ENCODE data around the gene PTAFR.

Gene PTAFR

DNA sequence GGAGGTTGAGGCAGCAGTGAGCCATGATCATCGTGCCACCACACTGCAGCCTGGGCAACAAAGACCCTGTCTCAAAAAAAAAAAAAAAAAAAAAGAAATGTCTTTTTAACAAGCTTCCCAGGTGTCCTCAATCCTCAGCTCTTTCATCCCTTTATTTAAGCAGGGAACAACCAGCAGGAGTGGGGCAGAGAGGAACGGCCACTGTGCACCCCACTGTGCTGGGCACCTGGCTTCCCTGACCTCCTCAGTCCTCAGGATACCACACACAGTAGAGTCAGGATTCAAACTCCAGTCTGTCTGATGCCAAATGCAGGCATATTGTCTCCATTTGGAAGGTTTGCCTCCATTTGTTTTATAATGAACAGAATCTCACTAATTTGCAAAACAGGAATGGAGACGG is 19.8 kb upstream of the PTAFR start:
- Histone ChIP-seq H3K36me3 (ENCODE audit: low read depth) (peaks cover 24% of the 10 kb centered on the region), H3K27ac (ENCODE audit: poor library complexity, severe bottlenecking) (peak overlapping the region; percentile 66), H3K27me3 (ENCODE audit: insufficient read depth, poor library complexity, severe bottlenecking) (no peaks in the 10 kb centered on the region), H3K9me3 (ENCODE audit: severe bottlenecking) (no peaks in the 10 kb centered on the region), H3K4me1 (ENCODE audit: insufficient read depth, poor library complexity, severe bottlenecking) (peaks cover 28% of the 10 kb centered on the region), H3K4me3 (ENCODE audit: severe bottlenecking) (no peak overlapping the region)
- TF ChIP-seq, protein P1, sequence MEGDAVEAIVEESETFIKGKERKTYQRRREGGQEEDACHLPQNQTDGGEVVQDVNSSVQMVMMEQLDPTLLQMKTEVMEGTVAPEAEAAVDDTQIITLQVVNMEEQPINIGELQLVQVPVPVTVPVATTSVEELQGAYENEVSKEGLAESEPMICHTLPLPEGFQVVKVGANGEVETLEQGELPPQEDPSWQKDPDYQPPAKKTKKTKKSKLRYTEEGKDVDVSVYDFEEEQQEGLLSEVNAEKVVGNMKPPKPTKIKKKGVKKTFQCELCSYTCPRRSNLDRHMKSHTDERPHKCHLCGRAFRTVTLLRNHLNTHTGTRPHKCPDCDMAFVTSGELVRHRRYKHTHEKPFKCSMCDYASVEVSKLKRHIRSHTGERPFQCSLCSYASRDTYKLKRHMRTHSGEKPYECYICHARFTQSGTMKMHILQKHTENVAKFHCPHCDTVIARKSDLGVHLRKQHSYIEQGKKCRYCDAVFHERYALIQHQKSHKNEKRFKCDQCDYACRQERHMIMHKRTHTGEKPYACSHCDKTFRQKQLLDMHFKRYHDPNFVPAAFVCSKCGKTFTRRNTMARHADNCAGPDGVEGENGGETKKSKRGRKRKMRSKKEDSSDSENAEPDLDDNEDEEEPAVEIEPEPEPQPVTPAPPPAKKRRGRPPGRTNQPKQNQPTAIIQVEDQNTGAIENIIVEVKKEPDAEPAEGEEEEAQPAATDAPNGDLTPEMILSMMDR (IDR thresholded peaks at IDR 0.05; ENCODE audit: poor library complexity, severe bottlenecking), result no peak
- DNase-seq (ENCODE audit: low spot score) (no peak), ATAC-seq (ENCODE audit: low read depth) (no peak)

DNA sequence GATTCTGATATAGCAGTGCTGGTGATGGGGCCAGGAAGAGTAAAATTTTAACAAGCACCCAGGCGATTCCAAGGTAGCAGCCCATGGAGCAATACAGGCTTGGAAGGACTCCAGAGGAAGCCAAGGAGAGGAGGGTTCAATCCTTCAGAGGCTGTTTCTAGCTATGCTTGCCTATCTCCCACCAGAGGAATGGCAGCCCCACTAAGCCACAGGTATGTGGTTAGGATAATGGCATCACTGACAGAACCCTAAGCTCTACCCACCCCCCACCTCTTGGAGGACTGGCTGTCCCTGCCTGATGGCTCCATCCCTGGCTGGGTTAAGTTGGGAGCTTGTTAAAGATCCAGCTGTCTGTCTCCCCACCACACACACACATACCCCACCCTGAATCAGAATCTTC is 19.3 kb upstream of the PTAFR start:
- Histone ChIP-seq H3K4me1 (ENCODE audit: insufficient read depth, poor library complexity, severe bottlenecking) (peaks cover 28% of the 10 kb centered on the region), H3K27ac (ENCODE audit: poor library complexity, severe bottlenecking) (peak overlapping the region; percentile 66)

DNA sequence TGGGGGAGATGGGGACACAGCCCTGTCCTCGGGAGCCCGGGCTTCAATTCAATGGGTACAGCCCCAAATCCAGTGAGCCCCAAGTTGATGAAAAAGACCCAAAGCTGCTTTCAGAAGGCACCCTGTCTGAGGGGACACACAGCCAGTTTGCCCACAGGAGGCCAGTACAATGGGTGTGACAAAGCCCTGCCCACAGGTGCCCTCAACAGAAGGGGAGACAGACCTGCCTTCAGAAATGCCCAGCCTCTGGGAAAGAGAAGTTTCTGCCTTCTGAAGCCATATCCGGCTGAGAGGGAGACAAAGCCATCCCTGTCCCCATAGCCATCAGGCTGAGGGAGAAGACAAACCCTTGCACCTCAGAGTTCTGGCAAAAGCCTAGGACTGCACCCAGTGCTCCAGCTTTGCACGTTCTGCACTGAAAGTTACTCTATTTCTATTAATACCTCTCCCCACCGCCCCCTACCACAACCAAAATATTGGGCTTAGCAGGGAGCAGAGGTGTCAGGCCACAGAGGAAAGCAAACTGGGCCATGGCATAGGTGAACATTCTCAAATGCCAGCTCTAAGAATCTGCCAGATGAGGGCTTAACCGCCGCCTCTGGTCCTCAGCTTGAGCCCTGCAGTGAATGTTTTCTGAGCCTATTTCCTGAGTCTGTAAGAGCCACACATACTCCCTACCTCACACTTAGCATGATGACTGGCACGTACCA is 18.0 kb upstream of the PTAFR start:
- Histone ChIP-seq H3K36me3 (ENCODE audit: low read depth) (peaks cover 9% of the 10 kb centered on the region), H3K4me1 (ENCODE audit: insufficient read depth, poor library complexity, severe bottlenecking) (peaks cover 34% of the 10 kb centered on the region), H3K4me3 (ENCODE audit: severe bottlenecking) (no peak overlapping the region), H3K27me3 (ENCODE audit: insufficient read depth, poor library complexity, severe bottlenecking) (no peaks in the 10 kb centered on the region), H3K9me3 (ENCODE audit: severe bottlenecking) (no peaks in the 10 kb centered on the region), H3K27ac (ENCODE audit: poor library complexity, severe bottlenecking) (peak overlapping the region; percentile 50)
- ATAC-seq (ENCODE audit: low read depth) (no peak), DNase-seq (ENCODE audit: low spot score) (no peak)
- TF ChIP-seq, protein P1 (IDR thresholded peaks at IDR 0.05; ENCODE audit: poor library complexity, severe bottlenecking), result no peak

More for the DNA sequence above, 19.3 kb upstream of the PTAFR start:
- H3K36me3 ChIP-seq (ENCODE audit: low read depth), result peaks cover 18% of the 10 kb centered on the region
- TF ChIP-seq, protein P1 (IDR thresholded peaks at IDR 0.05; ENCODE audit: poor library complexity, severe bottlenecking), result no peak
- no peaks in the 10 kb centered on the region for H3K9me3 ChIP-seq (ENCODE audit: severe bottlenecking)
- ATAC-seq (ENCODE audit: low read depth), result no peak
- H3K27me3 ChIP-seq (ENCODE audit: insufficient read depth, poor library complexity, severe bottlenecking), result no peaks in the 10 kb centered on the region
- DNase-seq (ENCODE audit: low spot score), result no peak
- no peak overlapping the region for H3K4me3 ChIP-seq (ENCODE audit: severe bottlenecking)

DNA sequence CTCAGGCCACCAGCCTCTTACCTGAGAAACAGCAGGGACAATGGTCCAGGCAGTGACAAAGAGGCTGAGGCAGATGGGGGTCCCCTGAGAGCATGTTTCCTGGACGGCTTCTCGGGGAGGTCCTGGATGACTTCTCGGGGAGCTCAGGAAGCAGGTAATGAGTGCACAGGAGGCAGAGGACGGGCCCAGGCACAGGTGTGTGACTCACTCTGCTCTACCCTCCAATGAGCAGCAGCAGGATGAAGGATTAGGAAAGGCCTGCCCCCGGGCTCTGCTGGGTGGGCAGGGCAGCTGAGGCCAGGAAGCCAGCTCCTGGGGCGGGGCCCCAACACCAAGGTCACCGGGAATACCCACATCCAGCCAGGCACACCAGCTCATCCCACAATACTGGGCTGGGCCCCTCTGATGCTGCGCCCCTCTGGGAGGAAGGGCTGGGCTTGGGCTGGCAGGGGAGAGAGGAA is 17.2 kb upstream of the PTAFR start:
- TF ChIP-seq, protein P1 (IDR thresholded peaks at IDR 0.05; ENCODE audit: poor library complexity, severe bottlenecking), result no peak
- H3K4me3 ChIP-seq (ENCODE audit: severe bottlenecking), result peak overlapping the region; percentile 26
- peak; percentile 93 for DNase-seq (ENCODE audit: low spot score)
- peak; percentile 96 for ATAC-seq (ENCODE audit: low read depth)
- H3K9me3 ChIP-seq (ENCODE audit: severe bottlenecking), result no peaks in the 10 kb centered on the region
- H3K36me3 ChIP-seq (ENCODE audit: low read depth), result peaks cover 2% of the 10 kb centered on the region; the same call in 1 of the 2 replicates
- no peaks in the 10 kb centered on the region for H3K27me3 ChIP-seq (ENCODE audit: insufficient read depth, poor library complexity, severe bottlenecking)
- peaks cover 34% of the 10 kb centered on the region for H3K4me1 ChIP-seq (ENCODE audit: insufficient read depth, poor library complexity, severe bottlenecking)
- H3K27ac ChIP-seq (ENCODE audit: poor library complexity, severe bottlenecking), result peak overlapping the region; percentile 50
